SK-N-SH treated with all-trans-retinoic acid at 6 μM for 48 hours (cell line): ENCODE measurements around the gene ANK3.

Experiments used
- BACH2 ChIP-seq: fragments of 250-450 bp; sonication (Bioruptor Pico); IDR thresholded peaks from 2 replicates; pipeline ENCODE4 v1.9.0; 2021; ENCODE audit warnings: mild to moderate bottlenecking, borderline replicate concordance
- CREB5 ChIP-seq: fragments of 250-450 bp; sonication (Bioruptor Pico); IDR thresholded peaks from 2 replicates; pipeline ENCODE4 v1.5.1; 2020; ENCODE audit warnings: low read depth, mild to moderate bottlenecking, moderate library complexity
- CSRNP3 ChIP-seq: fragments of 250-450 bp; sonication (Bioruptor Pico); IDR thresholded peaks from 2 replicates; pipeline ENCODE4 v1.5.1; 2021; ENCODE audit warnings: mild to moderate bottlenecking, moderate library complexity
- ESRRG ChIP-seq: fragments of 250-450 bp; sonication (Bioruptor Pico); IDR thresholded peaks from 2 replicates; pipeline ENCODE4 v1.6.1; 2021; ENCODE audit warnings: mild to moderate bottlenecking
- PATZ1 ChIP-seq: fragments of 250-450 bp; sonication (Bioruptor Pico); IDR thresholded peaks from 2 replicates; pipeline ENCODE4 v1.8.0; 2020; ENCODE audit warnings: mild to moderate bottlenecking, moderate library complexity, borderline replicate concordance
- POU6F1 ChIP-seq: fragments of 250-450 bp; sonication (Bioruptor Pico); IDR thresholded peaks from 2 replicates; pipeline ENCODE4 v1.8.0; 2021; ENCODE audit warnings: low read depth, mild to moderate bottlenecking, moderate library complexity, borderline replicate concordance
- PPARA ChIP-seq: fragments of 250-450 bp; sonication (Bioruptor Pico); IDR thresholded peaks from 2 replicates; pipeline ENCODE4 v1.5.0; 2020; ENCODE audit warnings: mild to moderate bottlenecking, borderline replicate concordance
- RARB ChIP-seq: fragments of 250-450 bp; sonication (Bioruptor Pico); IDR thresholded peaks from 2 replicates; pipeline ENCODE4 v1.8.0; 2021; ENCODE audit warnings: mild to moderate bottlenecking, moderate library complexity
- TOX ChIP-seq: fragments of 250-450 bp; sonication (Bioruptor Pico); IDR thresholded peaks from 2 replicates; pipeline ENCODE4 v1.8.0; 2021; ENCODE audit warnings: mild to moderate bottlenecking, moderate library complexity, borderline replicate concordance
- ZC3H10 ChIP-seq: fragments of 250-450 bp; sonication (Bioruptor Pico); IDR thresholded peaks from 2 replicates; pipeline ENCODE4 v1.5.1; 2021; ENCODE audit warnings: mild to moderate bottlenecking, moderate library complexity
- ZNF565 ChIP-seq: fragments of 450-650 bp; formaldehyde crosslinking; conservative IDR thresholded peaks from 2 replicates; pipeline ENCODE4 v1.5.0; 2020; ENCODE audit warnings: low read depth, mild to moderate bottlenecking, moderate library complexity

DNA sequence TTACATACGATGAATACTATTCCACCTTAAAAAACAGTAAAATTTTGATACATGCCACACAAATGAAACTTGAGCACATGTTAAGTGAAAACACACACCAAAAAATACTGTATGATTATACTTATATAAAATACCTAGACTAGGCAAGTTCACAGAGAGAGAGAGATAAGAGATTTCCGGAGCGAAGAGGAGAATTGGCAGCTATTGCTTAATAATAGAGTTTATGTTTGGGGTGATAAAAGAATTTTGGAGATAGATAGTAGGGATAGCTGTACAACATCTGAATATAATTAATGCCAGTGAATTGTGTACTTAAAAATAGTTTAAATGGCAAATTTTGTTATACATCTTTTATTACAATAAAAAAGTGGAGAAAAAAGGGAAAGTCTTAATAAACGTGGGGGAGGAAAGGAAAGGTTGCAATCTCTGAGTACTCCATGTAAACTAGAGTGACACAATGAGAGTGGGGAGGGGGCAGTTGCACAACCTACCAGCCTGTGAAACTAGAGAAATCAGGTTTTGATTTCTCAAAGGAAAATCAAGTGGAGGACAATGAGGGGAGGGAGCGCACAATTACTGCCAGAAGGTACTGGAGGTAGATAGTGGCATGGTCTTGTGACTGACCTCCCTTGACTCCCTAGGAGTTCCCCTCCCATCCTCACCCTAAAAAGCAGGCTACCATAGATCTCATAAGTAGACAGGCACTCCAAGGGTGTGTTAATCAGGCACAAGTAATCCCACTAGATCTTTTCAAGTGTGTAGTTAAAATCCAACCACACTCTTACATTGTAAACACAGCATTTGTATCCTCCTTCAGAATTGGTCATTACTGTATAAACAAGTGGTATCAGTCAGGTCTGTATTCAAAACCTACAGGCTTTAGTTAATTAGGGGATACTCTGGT lies 31.6 kb upstream of the ANK3 start:
- no peak for TF ChIP-seq RARB (CRISPR knock-in tag)
- TF ChIP-seq CSRNP3 (CRISPR knock-in tag), result no peak
- TF ChIP-seq PATZ1, result no peak
- TF ChIP-seq ZC3H10 (CRISPR knock-in tag), result no peak
- no peak for TF ChIP-seq CREB5
- TF ChIP-seq ZNF565 (CRISPR knock-in tag), result no peak
- no peak for TF ChIP-seq TOX (CRISPR knock-in tag)
- no peak for TF ChIP-seq BACH2 (CRISPR knock-in tag)
- no peak for TF ChIP-seq ESRRG (CRISPR knock-in tag)
- no peak for TF ChIP-seq PPARA
- no peak for TF ChIP-seq POU6F1
